Uterus (tissue), 4 donors: ENCODE measurements around the gene KDM4C. TPM values are rescaled to one million over a fixed set of nuclear protein-coding genes. Genes with fewer than 3 reads are reported as not detected.

Experiments used
- DNase-seq, 2 donors: peaks; one replicate each; pipeline ENCODE4 v3.0.0-alpha.2; 2019 to 2020
- H3K27ac ChIP-seq, 2 donors: fragments of 200-600 bp; sonication (generic); 1 replicate in 1 of 2; 2 replicates in 1 of 2; pipeline ENCODE4 v1.5.1; 2016 to 2018
- H3K27me3 ChIP-seq, 2 donors: fragments of 200-600 bp; sonication (generic); one replicate each; pipeline ENCODE4 v1.5.1; 2018 to 2019; ENCODE audit warnings: control low read depth in 1 of 2
- H3K36me3 ChIP-seq, 2 donors: fragments of 200-600 bp; sonication (generic); one replicate each; pipeline ENCODE4 v1.5.1; 2019; ENCODE audit warnings: control low read depth in 1 of 2
- H3K4me1 ChIP-seq, 2 donors: fragments of 200-600 bp; sonication (generic); one replicate each; pipeline ENCODE4 v1.5.1; 2018 to 2019; ENCODE audit warnings: control low read depth in 1 of 2
- H3K4me3 ChIP-seq, 2 donors: fragments of 200-600 bp; sonication (generic); 1 replicate in 1 of 2; 2 replicates in 1 of 2; pipeline ENCODE4 v1.5.1; 2018 to 2019; ENCODE audit warnings: mild to moderate bottlenecking in 1 of 2
- H3K9me3 ChIP-seq, 2 donors: fragments of 200-600 bp; sonication (generic); one replicate each; pipeline ENCODE4 v1.5.1; 2019; ENCODE audit warnings: control low read depth in 1 of 2
- CTCF ChIP-seq, 4 experiments: fragments of 200-600 bp in 2 of 4; fragments of 450-650 bp in 2 of 4; sonication (generic) in 2 of 4; IDR thresholded peaks; one replicate each; pipeline ENCODE4 v1.5.1; 2016 to 2019; ENCODE audit warnings: antibody characterized with exemption in 4 of 4, mild to moderate bottlenecking in 2 of 4, moderate library complexity in 1 of 4
- POLR2A ChIP-seq, 2 donors: fragments of 450-650 bp; IDR thresholded peaks; one replicate each; pipeline ENCODE4 v1.6.1; 2016; ENCODE audit warnings: antibody characterized with exemption in 2 of 2, mild to moderate bottlenecking in 1 of 2, moderate library complexity in 1 of 2
- intact Hi-C: fragments of 100-400 bp; cut with DNase I; formaldehyde crosslinking; loops from one replicate; pipeline ENCODE4 v1.15.1; 2023; ENCODE audit warnings: low total_unique reads
- total RNA-seq, 4 donors: library from RNA; depleted of rRNA in 3 of 4; stranded (reverse); fragments of >200 nt in 3 of 4; gene quantifications; one replicate each; pipeline versions ENCODE4 v1.1.0 to v1.2.4, GENCODE V29; 2014 to 2023
- donor health status: DM: yes; HTN: yes; CAD: no.

The KDM4C gene
- total RNA-seq, 4 donors from 2014 or later: 29.1 to 61.4 (median 45.5) TPM

- Histone ChIP-seq H3K27ac (no peak overlapping the region), H3K36me3 (no peaks in the 10 kb centered on the region), H3K4me1 (peaks cover 0 to 5% of the 10 kb centered on the region in 2 donors), H3K9me3 (no peaks in the 10 kb centered on the region), H3K27me3 (no peaks in the 10 kb centered on the region), H3K4me3 (no peak overlapping the region)
- TF ChIP-seq CTCF (IDR thresholded peaks at IDR 0.05) (no peak), POLR2A (IDR thresholded peaks at IDR 0.05) (no peak)
- intact Hi-C loops: no loop called here
- no peak for DNase-seq
These were observed 337.3 kb downstream of the KDM4C start for GRCh38 chr9:7095058-7095457.

GRCh38 chr9:7097040-7097715 lies 339.4 kb downstream of the KDM4C start:
- H3K9me3 ChIP-seq: no peaks in the 10 kb centered on the region
- intact Hi-C loops: no loop called here
- no peaks in the 10 kb centered on the region for H3K27me3 ChIP-seq
- H3K27ac ChIP-seq: no peak overlapping the region
- no peak for TF ChIP-seq CTCF (IDR thresholded peaks at IDR 0.05)
- TF ChIP-seq POLR2A (IDR thresholded peaks at IDR 0.05): no peak
- no peak for DNase-seq
- no peak overlapping the region for H3K4me3 ChIP-seq
- no peaks in the 10 kb centered on the region for H3K36me3 ChIP-seq
- H3K4me1 ChIP-seq: peaks cover 0 to 5% of the 10 kb centered on the region in 2 donors

GRCh38 chr9:7097785-7098752 lies 340.3 kb downstream of the KDM4C start:
- TF ChIP-seq POLR2A (IDR thresholded peaks at IDR 0.05) (no peak), CTCF (IDR thresholded peaks at IDR 0.05) (no peak)

GRCh38 chr9:7103367-7103766 lies 345.6 kb downstream of the KDM4C start:
- TF ChIP-seq CTCF (IDR thresholded peaks at IDR 0.05) (no peak), POLR2A (IDR thresholded peaks at IDR 0.05) (no peak)
- no peak for DNase-seq
- Histone ChIP-seq H3K9me3 (no peaks in the 10 kb centered on the region), H3K36me3 (no peaks in the 10 kb centered on the region), H3K27me3 (no peaks in the 10 kb centered on the region), H3K27ac (no peak overlapping the region), H3K4me3 (no peak overlapping the region), H3K4me1 (no peaks in the 10 kb centered on the region)
- intact Hi-C loops: no loop called here

More at GRCh38 chr9:7097785-7098752, 340.3 kb downstream of the KDM4C start:
- intact Hi-C loops: no loop called here
- Histone ChIP-seq H3K4me3 (no peak overlapping the region), H3K27ac (no peak overlapping the region), H3K4me1 (peaks cover 0 to 5% of the 10 kb centered on the region in 2 donors), H3K9me3 (no peaks in the 10 kb centered on the region), H3K36me3 (no peaks in the 10 kb centered on the region), H3K27me3 (no peaks in the 10 kb centered on the region)
- DNase-seq: no peak

GRCh38 chr9:7103771-7104170 lies 346.0 kb downstream of the KDM4C start:
- Histone ChIP-seq H3K36me3 (no peaks in the 10 kb centered on the region), H3K27ac (no peak overlapping the region), H3K4me3 (no peak overlapping the region), H3K27me3 (no peaks in the 10 kb centered on the region), H3K9me3 (no peaks in the 10 kb centered on the region), H3K4me1 (no peaks in the 10 kb centered on the region)
- TF ChIP-seq POLR2A (IDR thresholded peaks at IDR 0.05) (no peak), CTCF (IDR thresholded peaks at IDR 0.05) (no peak)
- intact Hi-C loops: no loop called here
- DNase-seq: no peak
